Mesenchymal stem cell (in vitro differentiated cells and primary cell): ENCODE results near the gene NPHP4.

ENCODE experiments used
- DNase-seq: peaks from one replicate; pipeline ENCODE4 v3.0.0-alpha.2; 2013
- H2AFZ ChIP-seq: one replicate; pipeline ENCODE4 v1.6.1; 2013; ENCODE audit warnings: low read depth, mild to moderate bottlenecking, control low read depth, inconsistent platforms, low read length, moderate library complexity
- H2AK5ac ChIP-seq: 2 replicates; pipeline ENCODE4 v1.6.1; 2013; ENCODE audit warnings: low read length, moderate library complexity, mild to moderate bottlenecking, inconsistent platforms; ENCODE audit not compliant: severe bottlenecking
- H2BK120ac ChIP-seq: one replicate; pipeline ENCODE4 v1.6.1; 2013; ENCODE audit warnings: low read depth, mild to moderate bottlenecking, inconsistent platforms, low read length, moderate library complexity
- H2BK12ac ChIP-seq, 2 experiments: one replicate each; pipeline ENCODE4 v1.6.1; 2013; ENCODE audit warnings: inconsistent platforms in 2 of 2, low read length in 2 of 2, mild to moderate bottlenecking in 2 of 2, moderate library complexity in 2 of 2, control low read depth in 1 of 2
- H2BK15ac ChIP-seq: one replicate; pipeline ENCODE4 v1.6.1; 2013; ENCODE audit warnings: mild to moderate bottlenecking, low read depth, inconsistent platforms; ENCODE audit not compliant: poor library complexity, severe bottlenecking
- H2BK5ac ChIP-seq: 2 replicates; pipeline ENCODE4 v1.6.1; 2013; ENCODE audit warnings: low read depth, mild to moderate bottlenecking, low read length, control low read depth, inconsistent platforms; ENCODE audit not compliant: poor library complexity, severe bottlenecking
- H3K14ac ChIP-seq, 2 experiments: one replicate each; pipeline ENCODE4 v1.6.1; 2013; ENCODE audit warnings: inconsistent platforms in 2 of 2, low read length in 2 of 2, control low read depth in 1 of 2, mild to moderate bottlenecking in 1 of 2, moderate library complexity in 1 of 2
- H3K18ac ChIP-seq, 2 experiments: one replicate each; pipeline ENCODE4 v1.6.1; 2013; ENCODE audit warnings: inconsistent platforms in 2 of 2, low read length in 2 of 2, control low read depth in 1 of 2, low read depth in 1 of 2, mild to moderate bottlenecking in 1 of 2
- H3K23ac ChIP-seq, 2 experiments: one replicate each; pipeline ENCODE4 v1.6.1; 2013; ENCODE audit warnings: inconsistent platforms in 2 of 2, low read length in 2 of 2, mild to moderate bottlenecking in 2 of 2, moderate library complexity in 2 of 2, control low read depth in 1 of 2
- H3K27ac ChIP-seq: 2 replicates; pipeline ENCODE4 v1.5.1; 2013; ENCODE audit warnings: mild to moderate bottlenecking, moderate library complexity, low read length, control low read depth, inconsistent platforms; ENCODE audit not compliant: poor library complexity, severe bottlenecking
- H3K27me3 ChIP-seq, 2 experiments: 2 replicates each; pipeline versions ENCODE4 v1.6.1 to v1.7.0; 2013; ENCODE audit warnings: low read length in 2 of 2, mild to moderate bottlenecking in 2 of 2, moderate library complexity in 2 of 2, control low read depth in 1 of 2, inconsistent platforms in 1 of 2; ENCODE audit not compliant: control insufficient read depth in 1 of 2, insufficient read depth in 1 of 2
- H3K36me3 ChIP-seq, 2 experiments: 2 replicates each; pipeline versions ENCODE4 v1.6.1 to v1.7.0; 2013; ENCODE audit warnings: low read length in 2 of 2, control low read depth in 1 of 2, inconsistent platforms in 1 of 2, low read depth in 1 of 2, mild to moderate bottlenecking in 1 of 2; ENCODE audit not compliant: insufficient read depth in 2 of 2, control insufficient read depth in 1 of 2
- H3K4ac ChIP-seq, 2 experiments: one replicate each; pipeline ENCODE4 v1.6.1; 2013; ENCODE audit warnings: inconsistent platforms in 2 of 2, low read length in 2 of 2, mild to moderate bottlenecking in 2 of 2, moderate library complexity in 2 of 2, control low read depth in 1 of 2, low read depth in 1 of 2
- H3K4me1 ChIP-seq: 2 replicates; pipeline ENCODE4 v1.6.1; 2013; ENCODE audit warnings: low read depth, low read length, control low read depth; ENCODE audit not compliant: control insufficient read depth, insufficient read depth
- H3K4me2 ChIP-seq: 2 replicates; pipeline ENCODE4 v1.6.1; 2013; ENCODE audit warnings: low read length, mild to moderate bottlenecking, inconsistent platforms; ENCODE audit not compliant: poor library complexity, severe bottlenecking
- H3K4me3 ChIP-seq, 2 experiments: 2 replicates each; pipeline versions ENCODE4 v1.5.1 to v1.7.0; 2013; ENCODE audit warnings: low read length in 2 of 2, mild to moderate bottlenecking in 2 of 2, control low read depth in 1 of 2, low read depth in 1 of 2; ENCODE audit not compliant: insufficient read depth in 1 of 2
- H3K79me1 ChIP-seq: replicated peaks from 2 replicates; pipeline ENCODE4 v1.6.1; 2013; ENCODE audit warnings: mild to moderate bottlenecking, control low read depth, low read length, inconsistent platforms; ENCODE audit not compliant: poor library complexity, severe bottlenecking
- H3K9ac ChIP-seq: 2 replicates; pipeline ENCODE4 v1.7.0; 2013; ENCODE audit warnings: mild to moderate bottlenecking, low read length, moderate library complexity
- H3K9me3 ChIP-seq: 2 replicates; pipeline ENCODE4 v1.7.0; 2013; ENCODE audit warnings: mild to moderate bottlenecking, low read length; ENCODE audit not compliant: control insufficient read depth
- H4K8ac ChIP-seq: one replicate; pipeline ENCODE4 v1.6.1; 2013; ENCODE audit warnings: inconsistent platforms, mild to moderate bottlenecking, low read length, moderate library complexity
- H4K91ac ChIP-seq: one replicate; pipeline ENCODE4 v1.6.1; 2013; ENCODE audit warnings: mild to moderate bottlenecking, low read length, inconsistent platforms
- WGBS: methylation state at CpG from one replicate; pipeline ENCODE4 v1.1.7; 2013; ENCODE audit warnings: mixed read lengths; 5-methylcytosine and 5-hydroxymethylcytosine counted together

The NPHP4 gene

GRCh38 chr1:6008696-6009095, 16.5 kb upstream of the NPHP4 start:
- Histone ChIP-seq H3K9me3 (no peaks in the 10 kb centered on the region), H3K4me2 (no peak overlapping the region), H3K9ac (no peak overlapping the region), H3K4me1 (no peaks in the 10 kb centered on the region), H2AK5ac (no peak overlapping the region), H3K14ac (no peak overlapping the region), H3K27me3 (peaks cover 3 to 5% of the 10 kb centered on the region in 2 experiments), H3K4ac (no peak overlapping the region), H3K18ac (no peak overlapping the region), H2BK120ac (no peak overlapping the region), H2BK12ac (no peak overlapping the region), H3K27ac (no peak overlapping the region), H2BK15ac (no peak overlapping the region), H4K8ac (no peak overlapping the region), H2AFZ (no peak overlapping the region), H3K36me3 (no peaks in the 10 kb centered on the region), H3K4me3 (no peak overlapping the region), H3K79me1 (no peaks in the 10 kb centered on the region), H4K91ac (no peak overlapping the region), H3K23ac (no peak overlapping the region), H2BK5ac (no peak overlapping the region)
- WGBS, result 77% methylated on average over 5 of the region's 6 CpGs
- no peak for DNase-seq

GRCh38 chr1:6008084-6008415, 15.8 kb upstream of the NPHP4 start:
- H3K4me3 ChIP-seq, result no peak overlapping the region
- WGBS, result 85% methylated on average over 11 of the region's 11 CpGs
- no peak overlapping the region for H2BK120ac ChIP-seq

GRCh38 chr1:6007318-6008083, 15.3 kb upstream of the NPHP4 start:
- Histone ChIP-seq H3K4me1 (peaks cover 7% of the 10 kb centered on the region), H2BK120ac (no peak overlapping the region), H3K36me3 (no peaks in the 10 kb centered on the region), H3K23ac (no peak overlapping the region), H3K79me1 (no peaks in the 10 kb centered on the region), H4K8ac (no peak overlapping the region), H2BK5ac (no peak overlapping the region), H3K9ac (no peak overlapping the region), H2AFZ (no peak overlapping the region), H3K4me3 (no peak overlapping the region), H3K18ac (no peak overlapping the region), H2AK5ac (no peak overlapping the region), H3K4me2 (no peak overlapping the region), H3K14ac (no peak overlapping the region), H3K27me3 (peaks cover 5 to 13% of the 10 kb centered on the region in 2 experiments), H3K27ac (no peak overlapping the region), H2BK15ac (no peak overlapping the region), H3K4ac (no peak overlapping the region), H4K91ac (no peak overlapping the region), H2BK12ac (no peak overlapping the region), H3K9me3 (no peaks in the 10 kb centered on the region)
- 84% methylated on average over 20 of the region's 25 CpGs for WGBS
- no peak for DNase-seq

More at GRCh38 chr1:6008084-6008415, 15.8 kb upstream of the NPHP4 start:
- Histone ChIP-seq H2BK12ac (no peak overlapping the region), H3K36me3 (no peaks in the 10 kb centered on the region), H3K4me1 (peaks cover 2% of the 10 kb centered on the region), H2AFZ (no peak overlapping the region), H2BK15ac (no peak overlapping the region), H3K9ac (no peak overlapping the region), H3K23ac (no peak overlapping the region), H3K27ac (no peak overlapping the region), H4K8ac (no peak overlapping the region), H2BK5ac (no peak overlapping the region), H3K18ac (no peak overlapping the region), H3K4me2 (no peak overlapping the region), H3K4ac (no peak overlapping the region), H3K14ac (no peak overlapping the region), H2AK5ac (no peak overlapping the region), H3K9me3 (no peaks in the 10 kb centered on the region), H3K27me3 (peaks cover 5 to 8% of the 10 kb centered on the region in 2 experiments), H4K91ac (no peak overlapping the region), H3K79me1 (no peaks in the 10 kb centered on the region)
- DNase-seq, result no peak

GRCh38 chr1:6006882-6007281, 14.7 kb upstream of the NPHP4 start:
- WGBS, result 91% methylated on average over 12 of the region's 12 CpGs
- no peak overlapping the region for H3K4me3 ChIP-seq
- no peak overlapping the region for H4K91ac ChIP-seq
- no peak overlapping the region for H3K23ac ChIP-seq
- H2BK12ac ChIP-seq, result no peak overlapping the region
- H2AK5ac ChIP-seq, result no peak overlapping the region
- H3K4me1 ChIP-seq, result peaks cover 12% of the 10 kb centered on the region
- H2BK15ac ChIP-seq, result no peak overlapping the region
- H3K79me1 ChIP-seq, result no peaks in the 10 kb centered on the region
- H3K36me3 ChIP-seq, result no peaks in the 10 kb centered on the region
- no peak overlapping the region for H3K27ac ChIP-seq
- no peaks in the 10 kb centered on the region for H3K9me3 ChIP-seq
- no peak overlapping the region for H3K4ac ChIP-seq
- no peak overlapping the region for H2BK120ac ChIP-seq
- H3K14ac ChIP-seq, result no peak overlapping the region
- H4K8ac ChIP-seq, result no peak overlapping the region
- no peak for DNase-seq
- H3K4me2 ChIP-seq, result no peak overlapping the region
- H2BK5ac ChIP-seq, result no peak overlapping the region
- H3K9ac ChIP-seq, result no peak overlapping the region
- H3K27me3 ChIP-seq, result peaks cover 5 to 14% of the 10 kb centered on the region in 2 experiments
- H2AFZ ChIP-seq, result no peak overlapping the region
- no peak overlapping the region for H3K18ac ChIP-seq
